Stimulated activated CD8-positive, alpha-beta memory T cell treated with anti-CD3 and anti-CD28 coated beads, Interleukin-12 subunit alpha, Interleukin-12 subunit beta, amount 100 ng/mL, for 4 hours (primary cell): ENCODE data around the gene ANGEL2.
"Not testable (repeated sequence)": the region's sequence is repeated elsewhere in the genome, so short reads cannot be mapped to it uniquely, and the experiment has no call there.

Experiments
- DNase-seq: peaks from one replicate; pipeline ENCODE4 v3.0.0-alpha.2; 2020; ENCODE audit warnings: low read depth

Gene ANGEL2

DNA sequence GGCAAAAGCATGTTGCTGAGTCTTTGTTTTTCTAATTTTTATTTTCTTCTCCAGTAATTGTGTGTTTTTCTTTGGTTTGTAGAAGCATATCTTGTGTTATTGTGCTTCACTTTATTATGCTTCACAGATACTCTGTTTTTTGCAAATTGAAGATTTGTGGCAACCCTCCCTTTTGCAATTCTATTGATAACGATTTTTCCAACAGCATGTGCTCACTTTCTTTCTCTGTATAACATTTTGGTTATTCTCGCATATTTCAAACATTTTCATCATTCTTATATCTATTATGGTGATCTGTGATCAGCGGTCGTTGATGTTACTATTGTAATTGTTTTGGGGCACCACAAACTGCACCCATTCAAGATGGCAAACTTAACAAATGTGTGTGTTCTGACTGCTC, 3.8 kb upstream of the ANGEL2 start:
- no peak for DNase-seq

DNA sequence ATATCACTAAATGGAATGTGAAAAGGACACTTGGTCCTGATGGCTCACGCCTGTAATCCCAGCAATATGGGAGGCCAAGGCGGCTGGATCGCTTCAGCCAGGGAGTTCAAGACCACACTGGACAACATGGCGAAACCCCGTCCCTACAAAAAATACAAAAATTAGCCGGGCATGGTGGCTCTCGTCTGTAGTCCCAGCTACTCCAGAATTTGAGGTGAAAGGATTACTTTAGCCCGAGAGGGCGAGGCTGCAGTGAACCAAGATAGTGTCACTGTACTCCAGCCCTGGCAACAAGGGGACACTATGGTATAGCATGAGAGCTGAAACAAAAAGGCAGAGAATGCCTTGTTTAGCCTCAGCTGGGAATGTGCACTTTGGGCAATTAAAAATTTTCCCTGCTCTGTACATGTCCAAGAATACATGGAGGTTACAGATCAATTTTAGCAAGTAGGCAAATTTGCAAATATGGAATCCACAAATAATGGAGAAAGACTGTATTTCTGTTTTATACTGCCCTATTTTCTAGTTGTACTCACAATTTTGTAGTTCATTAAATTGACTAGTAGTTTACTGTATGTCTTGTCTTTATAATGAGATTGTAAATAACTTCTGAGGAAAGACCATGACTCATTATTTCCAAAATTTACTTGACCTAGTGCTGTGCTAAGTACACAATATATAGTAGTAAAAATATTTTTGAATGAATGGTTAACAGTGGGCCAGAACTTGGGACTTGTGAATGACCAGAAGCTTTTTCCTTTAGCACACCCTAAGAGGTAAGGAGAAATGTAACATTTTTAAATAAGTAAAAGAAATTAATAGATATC, 2.0 kb upstream of the ANGEL2 start:
- DNase-seq = no peak

DNA sequence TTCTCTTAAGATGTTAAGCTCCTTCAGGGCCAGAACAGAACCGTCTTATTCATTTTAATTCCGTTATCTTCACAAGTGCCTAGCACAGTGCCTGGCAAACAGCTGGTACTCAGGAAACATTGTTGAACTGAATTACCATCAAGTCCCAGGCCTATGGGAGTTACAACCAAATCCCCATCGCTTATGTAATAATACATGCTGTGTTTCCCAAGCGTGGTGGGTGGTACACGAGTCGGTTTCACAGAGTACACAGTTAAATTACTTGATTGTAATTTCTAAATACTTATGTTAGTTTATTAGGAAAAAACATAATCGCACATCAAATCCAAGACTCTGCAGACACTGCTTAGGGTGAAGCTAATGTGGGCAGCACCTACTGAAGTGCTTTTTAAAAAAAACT, 1.0 kb downstream of the ANGEL2 start:
- no peak for DNase-seq

DNA sequence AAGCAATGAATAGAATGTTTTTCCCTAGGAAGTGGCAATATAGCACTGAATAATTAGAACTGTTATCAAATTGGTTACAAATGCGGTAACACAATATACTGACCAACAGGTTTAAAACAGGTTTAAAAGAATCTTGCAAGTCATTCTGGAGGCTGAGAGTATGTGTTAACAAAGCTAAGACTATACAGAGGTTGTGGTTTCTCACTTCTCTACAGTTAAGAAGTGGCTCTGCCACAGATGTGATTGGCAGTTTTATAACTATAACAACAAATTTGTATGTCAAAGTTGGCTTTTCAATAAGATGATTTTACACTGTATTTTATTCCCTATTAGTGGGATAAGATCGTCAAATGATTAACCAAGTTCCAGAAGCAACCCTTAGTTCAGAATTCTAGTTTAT, 7.1 kb downstream of the ANGEL2 start:
- DNase-seq = no peak

DNA sequence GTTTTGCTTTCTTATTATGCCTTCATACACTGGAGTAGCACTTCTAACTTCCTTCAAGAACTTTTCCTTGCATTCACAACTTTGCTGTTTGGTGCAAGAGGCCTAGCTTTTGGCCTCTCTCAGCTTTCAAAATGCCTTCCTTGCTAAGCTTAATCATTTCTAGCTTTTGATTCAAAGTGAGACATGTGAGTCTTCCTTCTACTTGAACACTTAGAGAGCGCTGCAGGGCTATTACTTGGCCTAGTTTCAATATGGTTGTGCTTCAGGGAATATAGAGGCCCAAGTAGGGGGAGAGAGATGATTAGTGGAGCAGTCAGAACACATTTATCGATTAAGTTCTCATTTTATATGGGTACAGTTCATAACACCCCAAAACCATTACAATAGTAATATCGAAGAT, 12.4 kb downstream of the ANGEL2 start:
- no peak for DNase-seq

DNA sequence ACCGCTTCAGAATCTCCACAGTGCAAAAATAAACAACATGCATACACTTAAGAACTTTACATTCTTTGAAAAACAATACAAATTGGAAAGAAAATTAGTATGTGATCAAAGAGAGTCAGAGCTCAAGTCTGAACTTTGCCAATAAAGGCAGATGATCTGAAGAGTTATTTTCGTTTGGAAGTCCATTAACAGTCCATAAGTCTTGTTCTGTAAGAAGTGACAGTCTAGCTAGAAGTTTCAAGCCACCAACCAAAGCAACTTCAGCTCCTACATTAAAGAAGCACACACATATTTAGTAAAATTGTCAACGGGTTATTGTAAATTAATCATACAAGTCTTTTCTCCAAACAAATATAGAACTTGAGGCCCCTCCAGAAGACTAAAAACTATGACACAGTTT, 20.7 kb downstream of the ANGEL2 start:
- DNase-seq = no peak

DNA sequence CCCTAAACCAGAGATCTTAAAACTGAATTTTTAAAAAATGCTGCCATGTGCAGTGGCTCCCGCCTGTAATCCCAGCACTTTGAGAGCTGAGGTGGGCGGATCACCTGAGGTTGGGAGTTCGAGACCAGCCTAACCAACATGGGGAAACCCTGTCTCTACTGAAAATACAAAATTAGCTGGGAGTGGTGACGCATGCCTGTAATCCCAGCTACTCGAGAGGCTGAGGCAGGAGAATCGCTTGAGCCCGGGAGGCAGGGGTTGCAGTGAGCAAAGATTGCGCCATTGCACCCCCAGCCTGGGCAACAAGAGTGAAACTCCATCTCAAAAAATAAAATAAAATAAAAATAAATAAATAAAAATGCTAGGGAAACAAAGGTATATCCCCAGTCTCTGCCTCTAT, 21.7 kb downstream of the ANGEL2 start:
- DNase-seq = not testable (repeated sequence)

DNA sequence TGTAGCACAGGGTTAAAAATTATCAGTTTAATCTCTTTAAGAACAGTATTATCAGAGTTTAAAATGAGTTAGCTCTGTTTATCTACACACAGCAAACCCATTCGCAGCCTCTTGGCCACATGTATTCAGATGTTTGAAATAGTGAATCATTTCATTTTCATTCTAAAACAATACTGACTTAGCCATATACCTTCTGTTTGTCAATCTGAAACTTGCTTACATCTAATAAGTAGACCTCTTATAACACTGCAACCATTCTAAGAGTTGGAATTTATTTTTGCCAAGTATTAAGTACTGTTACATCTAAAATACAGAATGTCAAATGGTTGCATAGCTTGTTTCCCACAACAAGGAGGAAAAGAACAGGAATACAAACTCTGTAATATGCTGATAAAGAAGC, 25.4 kb downstream of the ANGEL2 start:
- no peak for DNase-seq

DNA sequence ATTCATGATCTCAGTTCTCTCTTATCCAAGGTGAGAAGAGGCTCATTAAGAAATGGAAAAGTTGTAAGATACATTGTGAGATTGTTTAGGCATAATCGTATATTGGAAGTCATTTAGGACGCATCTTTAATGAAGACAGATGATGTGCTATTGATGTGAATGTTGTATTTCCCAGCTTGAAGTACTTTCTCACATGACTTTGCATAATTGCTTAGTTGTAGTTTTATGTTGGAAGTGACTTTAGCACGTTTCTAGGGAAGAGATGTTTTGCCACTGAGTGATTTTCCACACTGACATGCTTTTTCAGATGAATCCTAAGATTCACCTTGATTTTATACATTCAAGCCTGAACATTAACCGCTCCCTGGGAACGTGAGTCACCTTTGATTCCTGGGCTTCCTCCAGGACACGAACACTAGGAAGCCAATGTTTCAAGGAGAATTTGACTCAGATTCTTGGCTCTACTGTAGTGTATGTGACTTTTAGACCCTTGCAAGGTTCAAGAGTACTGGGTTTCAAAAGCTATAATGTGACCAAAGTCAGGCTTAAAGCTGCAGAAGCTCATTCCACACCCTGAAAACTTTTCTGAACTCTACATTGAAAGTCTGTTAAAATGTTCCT, 27.9 kb downstream of the ANGEL2 start:
- no peak for DNase-seq

DNA sequence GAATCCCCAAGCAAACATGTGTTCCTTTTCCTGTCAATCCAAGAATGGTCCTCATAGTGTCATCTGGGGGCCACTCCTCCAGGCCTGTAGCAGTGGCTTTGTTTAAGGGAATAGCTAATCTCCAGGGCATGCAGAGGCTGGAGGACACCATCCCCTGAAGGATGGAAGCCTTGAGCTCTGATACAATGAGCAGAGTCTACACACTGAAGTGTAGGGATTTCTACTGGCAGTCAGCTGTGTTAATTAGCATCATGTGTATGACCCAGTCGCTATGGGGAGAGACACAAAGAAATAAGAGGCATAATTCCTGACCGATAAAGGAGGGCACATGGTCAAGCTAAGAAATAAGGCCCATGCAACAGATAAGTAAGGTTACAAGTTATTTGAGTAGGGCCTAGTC, 29.1 kb downstream of the ANGEL2 start:
- DNase-seq = no peak

DNA sequence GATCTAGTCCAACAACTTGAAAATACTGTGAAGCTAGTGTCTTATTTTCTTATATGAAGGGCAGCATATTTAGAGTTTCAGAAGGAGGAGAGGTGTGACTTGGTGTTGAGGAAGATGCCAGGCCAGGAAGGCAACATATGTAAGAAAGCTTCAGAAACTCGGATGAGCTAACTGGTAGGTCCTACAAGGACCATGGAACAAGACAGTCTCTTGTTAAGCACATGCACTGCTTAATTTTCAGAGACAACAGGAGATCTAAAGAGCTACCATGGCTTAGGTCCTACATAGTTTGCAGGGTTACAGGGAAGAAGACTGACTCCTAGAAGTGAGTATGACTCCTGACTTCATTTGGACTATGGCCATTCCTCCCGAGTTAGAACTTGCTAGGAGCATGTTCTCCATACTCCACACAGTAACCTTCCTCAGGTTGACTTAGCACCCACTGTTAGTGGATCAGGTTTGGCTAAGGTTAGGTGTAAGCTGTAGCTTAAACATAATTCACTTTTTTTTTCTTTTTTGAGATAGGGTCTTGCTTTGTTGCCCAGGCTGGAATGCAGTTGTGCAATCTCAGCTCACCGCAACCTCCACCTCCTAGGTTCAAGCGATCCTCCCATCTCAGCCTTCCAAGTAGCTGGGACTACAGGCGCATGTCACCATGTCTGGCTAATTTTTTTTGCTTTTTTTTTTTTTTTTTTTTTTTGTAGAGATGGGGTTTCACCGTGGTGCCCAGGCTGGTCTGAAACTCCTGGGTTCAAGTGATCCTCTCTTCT, 31.0 kb downstream of the ANGEL2 start:
- no peak for DNase-seq

DNA sequence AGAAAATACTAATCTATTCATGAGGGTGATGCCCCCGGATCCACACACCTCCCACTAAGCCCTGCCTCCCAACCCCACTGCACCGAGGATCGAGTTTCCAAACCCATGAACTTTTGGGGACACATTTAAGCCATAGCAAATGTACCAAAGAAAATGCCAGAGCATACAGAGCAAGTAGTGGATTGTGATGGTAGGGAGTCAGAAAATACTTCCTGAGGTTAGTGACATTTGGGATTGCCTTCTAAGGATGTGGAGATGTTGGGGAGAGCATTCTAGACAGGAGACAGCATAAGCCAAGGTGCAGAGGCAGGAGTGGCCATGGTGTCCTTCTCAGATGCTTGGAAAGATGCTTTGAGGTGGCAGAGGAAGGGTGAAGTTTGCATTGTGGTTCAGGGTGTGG, 32.2 kb downstream of the ANGEL2 start:
- no peak for DNase-seq

DNA sequence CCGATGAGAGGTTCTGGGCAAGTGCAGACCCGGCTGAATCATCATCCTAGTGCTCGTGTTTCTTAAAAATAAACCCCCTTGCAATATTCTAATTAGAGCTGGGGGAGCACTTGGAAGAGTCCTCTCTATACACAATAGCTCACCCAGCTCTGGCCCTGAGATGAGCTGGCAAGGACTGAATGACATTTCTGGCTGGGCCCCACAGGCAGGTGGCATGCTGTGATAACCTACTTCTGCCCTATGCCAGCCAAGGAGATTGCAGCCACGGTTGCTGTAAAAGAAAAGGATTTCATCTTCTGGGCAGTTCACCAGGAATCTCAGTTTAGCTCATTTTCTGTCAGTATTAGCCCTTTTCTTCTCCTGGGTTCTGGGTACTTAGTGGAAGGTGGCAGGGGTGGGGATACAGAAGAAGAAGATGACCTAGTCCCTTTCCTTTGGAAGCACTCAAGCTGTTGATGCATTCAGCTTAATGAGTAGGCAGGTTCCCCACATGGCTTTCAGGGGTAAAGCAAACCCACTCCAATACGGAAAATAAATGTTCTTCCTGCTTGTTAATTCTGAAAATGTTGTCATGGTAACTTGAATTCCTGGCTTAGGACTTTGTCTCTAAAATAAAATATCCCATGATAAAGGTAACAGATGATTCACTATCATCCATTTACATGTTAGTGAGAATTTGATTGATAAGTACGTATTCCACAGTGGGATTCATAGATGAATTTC, 33.1 kb downstream of the ANGEL2 start:
- no peak for DNase-seq

DNA sequence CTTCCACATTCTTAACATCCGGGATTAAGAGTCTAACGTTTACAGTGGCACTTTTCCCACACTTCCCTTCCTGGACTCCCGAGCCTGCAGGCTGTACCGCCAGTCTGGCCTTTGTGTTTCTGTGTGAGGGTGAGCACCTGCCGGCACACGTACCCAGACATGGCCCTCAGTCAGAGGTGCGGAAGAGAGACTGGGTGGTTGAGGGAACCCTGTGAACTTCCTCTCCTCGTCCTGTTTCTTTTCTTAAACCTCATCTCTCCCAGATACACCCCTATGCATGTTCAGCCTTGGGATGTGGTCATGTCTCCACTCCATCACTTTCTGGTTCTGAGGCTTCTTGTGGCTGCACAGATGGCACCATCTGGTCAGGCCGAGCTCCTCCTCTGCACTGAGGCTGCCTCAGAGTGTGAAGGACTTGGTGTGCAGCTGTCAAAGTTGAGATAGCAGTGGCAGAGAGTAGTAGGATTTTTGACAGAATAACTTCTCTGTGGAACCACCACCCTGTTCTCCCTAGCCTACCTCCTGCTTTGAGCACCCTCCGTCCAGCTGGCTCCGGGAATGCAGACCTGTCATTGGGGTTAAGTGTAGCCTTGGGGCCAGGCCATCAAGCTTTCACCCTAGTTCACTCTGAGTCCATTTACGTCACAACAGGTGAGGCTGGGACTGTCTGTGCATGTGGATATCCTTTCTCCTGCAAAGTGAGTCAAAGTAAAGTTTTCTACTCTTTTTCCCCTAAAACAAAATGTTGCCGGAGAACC, 33.9 kb downstream of the ANGEL2 start:
- DNase-seq = no peak

DNA sequence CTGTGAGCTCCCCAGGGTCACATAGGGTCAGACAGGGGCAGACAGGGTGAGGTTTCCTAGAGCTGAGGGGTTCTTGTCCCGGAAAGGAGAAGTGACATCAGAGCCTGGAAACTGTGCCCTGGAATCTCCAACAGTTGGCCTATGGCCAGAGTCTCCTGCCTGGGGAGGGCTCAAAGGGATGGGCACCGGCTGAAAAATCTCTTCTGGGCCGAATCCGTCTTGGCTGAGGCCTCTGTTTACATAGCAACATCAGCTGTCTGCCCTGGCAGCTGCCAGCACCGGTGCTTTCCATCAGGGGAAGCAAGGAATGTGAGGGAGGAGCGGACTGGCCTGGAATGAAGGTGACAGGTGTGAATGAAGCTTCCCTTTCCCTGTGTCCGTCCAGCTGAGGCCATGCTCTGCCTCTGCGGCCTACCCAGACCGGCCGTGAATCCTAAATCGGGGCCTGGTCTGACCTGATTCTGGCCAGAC, 34.6 kb downstream of the ANGEL2 start:
- DNase-seq = no peak

DNA sequence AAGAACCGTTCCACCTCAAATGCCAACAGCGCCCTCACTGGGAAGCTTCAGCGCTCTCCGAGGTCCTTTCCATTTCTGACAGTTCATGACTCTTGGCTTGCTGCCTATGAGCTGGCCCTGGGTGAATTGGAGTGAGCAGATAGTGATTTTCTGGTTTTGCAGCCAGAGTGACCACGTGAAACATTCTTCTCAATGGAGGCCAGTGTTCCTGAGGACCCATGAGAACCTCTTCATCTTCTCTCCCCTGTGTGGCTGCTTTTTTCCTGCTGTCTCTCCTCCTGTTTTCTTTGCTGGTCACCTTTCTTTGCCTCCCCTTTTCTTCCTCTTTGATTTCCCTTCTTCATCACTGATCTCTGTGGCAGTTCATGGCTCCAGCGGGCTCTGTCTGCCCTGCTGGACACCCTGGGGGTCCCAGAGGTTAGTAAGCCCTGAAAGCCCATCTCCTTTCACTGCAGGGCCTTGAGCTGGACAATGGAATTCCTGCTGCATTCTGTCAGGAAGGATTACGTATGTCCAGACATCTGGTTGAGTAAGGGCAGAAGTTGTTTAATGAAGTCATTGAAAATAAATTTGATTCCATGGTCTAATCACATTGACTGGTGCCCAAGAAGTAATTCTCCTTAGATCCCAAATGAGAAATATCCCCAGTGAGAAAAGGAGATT, 35.4 kb downstream of the ANGEL2 start:
- DNase-seq = no peak

DNA sequence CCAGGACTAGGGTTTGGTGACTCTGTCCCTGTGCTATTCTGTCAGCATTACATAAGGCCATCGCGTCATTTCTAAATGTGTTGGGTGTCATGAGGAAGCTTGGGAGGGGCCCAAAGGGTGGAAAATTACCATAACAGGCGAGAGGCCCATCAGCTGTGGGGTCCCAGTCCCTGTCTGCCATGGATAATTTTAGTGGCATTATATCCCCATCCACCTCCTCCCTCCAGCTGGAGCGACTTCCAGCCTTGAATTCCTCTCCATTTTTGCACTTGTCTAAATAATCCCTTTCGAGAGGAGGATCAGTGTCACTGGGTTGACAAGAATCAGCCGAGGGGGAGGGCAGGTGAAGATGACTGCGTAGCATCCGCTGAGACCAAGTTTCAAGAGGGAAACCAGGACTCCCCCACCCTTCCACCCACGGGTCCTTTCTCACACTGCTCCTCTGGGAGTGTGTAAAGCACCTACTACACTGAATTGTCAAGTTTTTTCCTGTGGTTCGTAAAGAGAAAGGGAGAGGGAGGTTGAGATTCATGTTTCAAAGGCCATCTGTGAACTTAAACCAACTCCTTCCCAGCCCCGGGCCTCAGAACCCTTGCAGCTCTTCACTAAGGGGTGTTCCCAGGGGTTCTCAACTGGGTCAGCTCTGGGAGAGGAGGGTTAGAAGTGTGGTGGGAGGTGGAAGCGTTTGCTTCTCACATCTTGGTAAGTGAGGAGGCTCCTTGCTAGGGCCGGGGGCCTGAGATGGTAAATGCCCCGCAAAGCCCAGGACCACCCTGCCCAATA, 36.1 kb downstream of the ANGEL2 start:
- DNase-seq = no peak

DNA sequence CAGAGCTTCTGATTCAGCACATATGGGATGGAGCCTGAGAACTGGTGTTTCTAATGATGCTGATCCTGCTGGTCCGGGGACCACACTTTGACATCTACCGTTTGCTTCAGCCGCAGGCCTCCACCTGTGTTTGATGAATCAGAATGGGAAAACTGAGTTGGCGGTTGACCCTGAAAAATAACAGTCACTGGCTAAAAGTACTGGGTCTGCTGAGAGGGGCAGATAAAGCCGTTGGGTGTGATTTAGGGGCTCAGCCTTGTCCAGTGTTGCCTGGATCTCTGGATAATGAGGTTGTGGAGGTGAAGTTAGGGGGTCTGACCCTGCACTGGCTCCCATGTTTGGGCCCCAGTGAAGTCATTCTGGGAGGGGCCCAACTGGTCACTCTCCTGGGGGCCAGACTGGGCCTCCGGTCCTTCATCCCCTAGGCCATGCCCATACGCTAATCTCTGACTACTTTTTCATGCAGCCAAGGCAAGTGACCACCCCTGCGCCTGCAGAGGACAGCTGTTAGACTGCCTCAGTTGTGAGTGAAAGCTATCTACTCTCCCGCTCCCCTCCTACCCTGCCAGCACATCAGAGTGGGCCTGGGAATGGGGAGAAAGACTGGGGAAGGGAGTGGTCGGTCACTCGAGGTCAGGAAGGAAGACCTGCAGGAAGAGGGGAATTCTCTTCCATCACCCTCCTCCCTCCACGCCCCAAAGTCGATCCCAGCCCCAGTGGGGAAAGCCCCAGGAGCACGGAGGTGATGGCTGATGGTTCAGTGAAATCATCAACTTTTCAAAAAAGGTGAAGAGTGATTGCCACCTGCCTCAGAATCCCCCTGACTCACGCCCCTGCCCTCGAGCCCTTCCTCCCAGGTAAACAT, 37.7 kb downstream of the ANGEL2 start:
- no peak for DNase-seq

DNA sequence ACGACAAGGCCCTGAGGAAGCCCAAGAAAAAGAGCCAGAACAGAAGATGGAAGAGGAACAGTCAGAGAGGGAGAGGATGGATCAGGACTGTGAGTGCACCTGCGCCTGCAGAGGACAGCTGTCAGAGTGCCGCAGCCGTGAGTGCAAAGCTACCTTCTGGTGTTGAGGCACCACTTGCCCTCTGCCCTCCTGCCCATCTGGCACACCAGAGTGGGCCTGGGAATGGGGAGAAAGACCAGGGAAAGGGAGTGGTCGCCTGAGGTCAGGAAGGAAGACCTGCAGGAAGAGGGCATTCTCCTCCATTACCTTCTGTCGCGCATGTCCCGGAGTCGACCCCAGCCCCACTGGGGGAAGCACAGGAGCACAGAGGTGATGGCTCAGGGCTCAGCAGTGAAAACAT, 39.1 kb downstream of the ANGEL2 start:
- no peak for DNase-seq
